ENCODE results near the gene XYLT1. TPM values are rescaled to one million over a fixed set of nuclear protein-coding genes. Genes with fewer than 3 reads are reported as not detected.

The XYLT1 gene
- total and polyA plus RNA-seq, 2 of the 4 experiments (the other 2 are of a cell fraction) = 9.0 to 12.7 TPM

- H3K56ac ChIP-seq (ENCODE audit: extremely low read depth, insufficient read depth, low read length) = no peak overlapping the region
- in situ Hi-C loops (cut with MboI; ENCODE audit: low sequenced_read_pairs) (no loop called here), intact Hi-C loops (cut with micrococcal nuclease) (no loop called here), dilution Hi-C loops (cut with HindIII; ENCODE audit: low sequenced_read_pairs, unreplicated experiment) (no loop called here)
- H3K4me2 ChIP-seq (ENCODE audit: low read depth, low read length) = no peak overlapping the region
- no peak overlapping the region for H4K8ac ChIP-seq (ENCODE audit: low read depth in 2 of 2, low read length in 2 of 2)
- no peak overlapping the region for H2BK120ac ChIP-seq (ENCODE audit: low read depth, low read length)
- no peak overlapping the region for H4K5ac ChIP-seq (ENCODE audit: low read depth, low read length)
- no peak overlapping the region for H2AFZ ChIP-seq (replicated peaks; ENCODE audit: low read length, poor library complexity)
- no peak overlapping the region for H2AK5ac ChIP-seq (ENCODE audit: low read depth, low read length)
- ChIA-PET CTCF (no interaction called here), POLR2A (ENCODE audit: unreplicated experiment) (no interaction called here)
- no peak overlapping the region for H3K27ac ChIP-seq (ENCODE audit: insufficient read depth, low read length)
- no CpG with 5 or more reads among the region's 3 CpGs for WGBS, 2 experiments (ENCODE audit: extremely low coverage in 2 of 2, insufficient read length in 1 of 2)
- H3K9ac ChIP-seq (ENCODE audit: low read depth, low read length) = no peak overlapping the region
- H2AK9ac ChIP-seq (replicated peaks; ENCODE audit: low read depth, low read length, poor library complexity) = no peak overlapping the region
- H2BK5ac ChIP-seq (ENCODE audit: low read depth, low read length, poor library complexity, severe bottlenecking) = no peak overlapping the region
- H3K4me3 ChIP-seq (ENCODE audit: insufficient read depth, low read depth, low read length) = no peak overlapping the region
- H3K23ac ChIP-seq (ENCODE audit: low read depth, low read length) = no peak overlapping the region
- H3K79me1 ChIP-seq (ENCODE audit: low read depth in 1 of 2, low read length in 2 of 2) = peaks cover 9 to 41% of the 10 kb centered on the region in 2 experiments
- no peaks in the 10 kb centered on the region for H4K20me1 ChIP-seq (ENCODE audit: insufficient read depth, low read length)
- H2BK15ac ChIP-seq (ENCODE audit: low read depth, low read length) = no peak overlapping the region
- ATAC-seq (ENCODE audit: low read depth) (no peak), DNase-seq (no peak)
- H3K4ac ChIP-seq (ENCODE audit: low read depth, low read length) = no peak overlapping the region
- H3K27me3 ChIP-seq (ENCODE audit: control insufficient read depth, insufficient read depth, low read length) = no peaks in the 10 kb centered on the region
- H4K91ac ChIP-seq (ENCODE audit: insufficient read depth, low read depth, low read length) = no peak overlapping the region
- no peaks in the 10 kb centered on the region for H3K36me3 ChIP-seq (ENCODE audit: control insufficient read depth, insufficient read depth, low read length)
- no peaks in the 10 kb centered on the region; the same call in 1 of the 2 replicates for H3K9me1 ChIP-seq (ENCODE audit: insufficient read depth, low read length)
- no peak overlapping the region for H3K18ac ChIP-seq (ENCODE audit: low read depth, low read length)
- no peaks in the 10 kb centered on the region for H3K4me1 ChIP-seq (ENCODE audit: control insufficient read depth, insufficient read depth, low read length)
- no peaks in the 10 kb centered on the region for H3K9me3 ChIP-seq (ENCODE audit: control insufficient read depth, insufficient read depth, low read length)
- no peak overlapping the region for H2BK20ac ChIP-seq (ENCODE audit: low read depth, low read length)
- TF ChIP-seq POLR2A (IDR thresholded peaks at IDR 0.05; ENCODE audit: low read depth, low read length) (no peak), NFE2L2 (IDR thresholded peaks at IDR 0.05; ENCODE audit: low read depth, low read length) (no peak), RCOR1 (IDR thresholded peaks at IDR 0.05; ENCODE audit: insufficient replicate concordance, low read length) (no peak)
- H3K14ac ChIP-seq (replicated peaks; ENCODE audit: low read depth, low read length) = no peak overlapping the region
- BruUV-seq (replicated peaks) = no TSS peak
These were observed 31.2 kb downstream of the XYLT1 start for GRCh38 chr16:17439580-17439979.
